HFF-Myc (cell line): ENCODE measurements around the gene PDE4C.

Source experiments
- DNase-seq: peaks from one replicate; pipeline ENCODE4 v3.0.0-alpha.2; 2011; ENCODE audit warnings: low read depth; ENCODE audit errors: extremely low read depth
- H3K4me3 ChIP-seq: replicated peaks from 2 replicates; pipeline ENCODE4 v1.5.1; 2011; ENCODE audit warnings: low read depth, mild to moderate bottlenecking, control low read depth, low read length
- TF ChIP-seq, protein P1 (sequence below): IDR thresholded peaks from 2 replicates; pipeline ENCODE4 v1.5.1; 2012; ENCODE audit warnings: mild to moderate bottlenecking, low read depth, low read length, control low read depth; ENCODE audit errors: missing control alignments

Gene PDE4C

DNA sequence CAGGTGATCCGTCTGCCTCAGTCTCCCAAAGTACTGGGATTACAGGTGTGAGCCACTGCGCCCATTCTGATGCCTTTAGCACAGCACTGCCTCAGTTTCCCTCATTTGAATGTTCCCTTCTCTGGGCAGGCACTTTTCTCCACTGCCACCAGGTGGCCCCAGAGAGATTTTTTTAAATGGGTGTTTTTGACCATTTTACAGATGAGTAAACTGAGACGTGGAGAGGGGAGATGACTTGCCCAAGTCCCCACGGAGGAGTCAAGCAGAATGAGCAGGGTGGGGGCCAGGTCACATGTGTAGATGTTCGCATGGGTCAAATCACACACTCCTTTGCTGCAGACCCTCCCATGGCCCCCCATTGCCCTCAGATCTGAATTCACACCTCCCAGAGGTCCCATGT lies 3.2 kb upstream of the PDE4C start:
- DNase-seq = no peak
- no peak overlapping the region for H3K4me3 ChIP-seq
- TF ChIP-seq, protein P1, sequence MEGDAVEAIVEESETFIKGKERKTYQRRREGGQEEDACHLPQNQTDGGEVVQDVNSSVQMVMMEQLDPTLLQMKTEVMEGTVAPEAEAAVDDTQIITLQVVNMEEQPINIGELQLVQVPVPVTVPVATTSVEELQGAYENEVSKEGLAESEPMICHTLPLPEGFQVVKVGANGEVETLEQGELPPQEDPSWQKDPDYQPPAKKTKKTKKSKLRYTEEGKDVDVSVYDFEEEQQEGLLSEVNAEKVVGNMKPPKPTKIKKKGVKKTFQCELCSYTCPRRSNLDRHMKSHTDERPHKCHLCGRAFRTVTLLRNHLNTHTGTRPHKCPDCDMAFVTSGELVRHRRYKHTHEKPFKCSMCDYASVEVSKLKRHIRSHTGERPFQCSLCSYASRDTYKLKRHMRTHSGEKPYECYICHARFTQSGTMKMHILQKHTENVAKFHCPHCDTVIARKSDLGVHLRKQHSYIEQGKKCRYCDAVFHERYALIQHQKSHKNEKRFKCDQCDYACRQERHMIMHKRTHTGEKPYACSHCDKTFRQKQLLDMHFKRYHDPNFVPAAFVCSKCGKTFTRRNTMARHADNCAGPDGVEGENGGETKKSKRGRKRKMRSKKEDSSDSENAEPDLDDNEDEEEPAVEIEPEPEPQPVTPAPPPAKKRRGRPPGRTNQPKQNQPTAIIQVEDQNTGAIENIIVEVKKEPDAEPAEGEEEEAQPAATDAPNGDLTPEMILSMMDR = peak; percentile 58

DNA sequence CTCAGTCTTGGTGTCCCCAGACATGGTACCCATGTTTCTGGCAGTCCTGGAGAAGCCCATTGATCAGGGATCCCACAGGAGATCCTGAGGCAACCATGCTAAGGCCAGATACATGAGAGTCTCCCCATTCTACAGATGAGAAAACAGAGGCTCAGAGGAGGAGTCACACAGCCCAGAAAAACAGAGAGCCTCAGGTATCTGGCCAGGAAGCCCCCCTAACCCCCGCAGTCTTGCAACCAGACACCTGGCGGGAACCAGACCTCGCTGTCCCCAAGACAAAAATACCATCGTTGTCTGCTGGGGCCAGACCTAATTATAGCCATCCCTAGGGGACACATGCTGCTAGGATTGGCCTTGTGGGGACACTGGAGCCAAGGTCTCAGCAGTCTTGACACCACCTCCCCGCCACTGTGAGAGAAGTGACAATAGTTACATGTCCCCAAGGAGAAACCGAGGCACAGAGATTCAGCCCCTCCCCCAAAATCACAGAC lies 1.6 kb upstream of the PDE4C start:
- TF ChIP-seq, protein P1 = no peak
- no peak for DNase-seq
- H3K4me3 ChIP-seq = no peak overlapping the region

DNA sequence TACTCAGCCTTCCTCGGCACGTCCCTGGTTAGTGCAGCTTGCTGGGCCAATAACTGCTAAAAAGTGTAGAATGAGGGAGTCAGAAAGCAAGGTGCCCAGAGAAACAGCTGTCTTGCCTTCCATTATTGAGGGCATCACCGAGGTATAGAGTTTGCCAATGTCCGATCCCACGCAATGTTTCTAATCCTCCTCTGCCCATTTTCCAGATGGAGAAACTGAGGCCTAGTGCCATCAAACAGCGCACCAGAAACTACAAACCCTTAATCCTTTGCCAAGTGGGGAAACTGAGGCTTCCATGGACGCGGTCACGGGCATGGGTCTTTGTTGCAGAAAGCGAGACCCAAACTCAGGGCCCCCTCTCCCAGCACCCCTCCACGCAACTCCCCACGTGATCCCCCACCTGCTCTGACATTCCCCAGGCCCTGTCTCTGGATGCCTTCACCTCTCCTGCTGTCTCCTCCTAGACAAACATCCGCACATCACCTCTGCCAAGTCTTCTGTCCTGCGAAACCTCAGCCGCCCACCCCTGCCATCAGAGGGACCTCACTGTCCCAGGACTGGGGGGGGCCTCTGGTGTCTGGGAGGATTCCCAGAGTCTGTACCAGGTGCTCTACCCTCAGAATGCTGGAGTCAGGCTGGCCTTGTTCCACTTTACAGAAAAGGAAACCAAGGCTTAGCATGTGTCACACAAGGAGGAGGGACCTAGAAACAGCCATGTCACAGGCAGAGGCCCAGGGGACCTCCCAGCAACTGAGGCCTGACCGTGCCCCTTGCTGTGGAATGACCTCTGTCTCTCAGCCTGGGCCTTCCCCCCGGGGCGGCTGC lies 930 bp upstream of the PDE4C start:
- TF ChIP-seq, protein P1 = no peak
- DNase-seq = no peak
- no peak overlapping the region for H3K4me3 ChIP-seq

DNA sequence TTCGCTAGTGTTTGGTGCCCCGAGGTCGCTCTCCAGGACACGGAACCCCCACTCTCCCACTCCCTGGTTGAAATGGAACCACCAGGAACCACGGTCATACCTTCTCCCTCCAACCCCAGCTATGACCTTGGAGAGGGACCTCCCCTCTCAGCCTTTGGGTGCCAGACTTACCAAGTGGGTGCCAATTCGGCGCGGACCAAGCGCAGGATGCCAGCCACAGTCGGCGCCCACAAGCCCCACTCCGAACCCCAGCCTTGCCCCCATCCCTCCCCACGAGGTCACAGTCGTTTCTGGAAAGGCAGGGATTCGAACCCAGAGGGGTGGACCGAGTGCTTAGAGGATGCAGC lies 910 bp downstream of the PDE4C start:
- H3K4me3 ChIP-seq = no peak overlapping the region
- no peak for DNase-seq
- TF ChIP-seq, protein P1 = no peak

DNA sequence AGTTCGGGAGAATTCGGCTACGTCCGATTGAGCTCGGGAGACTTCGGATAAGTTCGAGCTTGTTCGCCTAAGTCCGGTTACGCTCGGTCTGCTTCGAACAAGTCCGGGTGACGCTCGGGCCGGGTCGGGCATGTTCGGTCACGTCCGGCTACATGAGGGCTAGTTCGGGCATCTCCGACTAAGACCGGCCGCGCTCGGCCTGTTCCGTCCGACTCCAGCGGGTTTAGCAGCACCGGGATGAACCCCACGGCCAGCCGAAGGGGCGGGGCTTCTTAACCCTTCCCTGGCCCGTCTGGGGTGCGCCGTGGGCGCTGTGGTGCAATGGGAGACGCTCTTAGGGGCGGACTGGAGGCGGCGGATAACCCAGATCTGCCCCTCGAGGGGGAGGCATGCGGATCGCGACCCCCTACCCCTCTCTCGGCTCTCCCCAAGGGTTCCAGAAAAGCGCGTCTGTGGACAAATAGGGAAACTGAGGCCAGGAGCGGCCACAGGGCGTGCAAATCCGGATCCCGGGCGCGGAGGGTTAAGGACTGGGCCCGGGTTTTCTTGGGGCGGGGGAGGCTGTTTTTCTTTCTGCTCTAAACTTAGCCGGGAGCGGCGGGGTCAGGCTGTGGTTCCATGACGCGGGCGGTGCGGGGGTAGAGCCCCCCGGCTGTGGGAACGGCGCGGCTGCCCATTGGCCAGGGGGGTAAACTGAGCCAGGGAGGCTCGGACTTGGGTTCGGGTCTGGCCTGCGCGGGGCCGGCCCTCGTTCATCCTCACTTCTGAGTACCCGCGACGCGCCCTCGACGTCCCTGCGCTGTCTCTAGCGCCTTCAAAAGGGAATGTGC lies 1.5 kb downstream of the PDE4C start:
- H3K4me3 ChIP-seq = peak overlapping the region; percentile 27
- TF ChIP-seq, protein P1 = no peak

DNA sequence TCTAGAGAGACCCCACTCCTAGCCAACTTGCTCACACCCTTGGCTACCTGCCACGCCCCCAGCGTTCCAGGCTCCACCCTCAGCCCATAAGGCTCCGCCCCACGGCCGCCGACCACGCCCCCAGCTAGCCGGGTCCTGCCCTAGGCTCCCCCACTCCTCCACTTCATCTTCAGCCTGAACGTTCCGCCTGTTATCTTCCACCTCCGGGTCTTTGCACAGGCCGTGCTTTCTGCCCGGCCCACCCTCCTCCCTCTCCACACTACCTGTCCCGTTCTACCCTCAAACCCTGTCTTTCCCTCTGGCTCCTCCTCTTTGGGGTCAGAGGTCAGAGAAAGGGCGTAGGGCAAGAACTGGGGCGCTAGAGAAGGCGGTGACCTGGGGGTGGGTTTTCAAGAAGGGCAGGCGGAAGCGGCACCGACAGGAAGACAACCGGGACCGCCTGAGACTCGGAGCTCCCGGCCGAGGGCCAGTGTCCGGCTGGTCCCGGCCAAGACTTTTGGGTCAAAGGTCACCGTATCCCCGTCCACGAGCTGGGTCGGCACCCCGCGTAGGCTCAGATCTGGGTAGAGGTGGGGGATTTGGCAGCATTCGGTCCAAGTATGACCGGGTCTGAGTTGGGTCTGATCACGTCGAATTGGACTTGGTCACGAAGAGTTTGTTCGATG lies 2.2 kb downstream of the PDE4C start:
- H3K4me3 ChIP-seq = peak overlapping the region; percentile 26; the same call in 1 of the 2 replicates
- DNase-seq = no peak
- TF ChIP-seq, protein P1 = no peak

More for the DNA sequence above, 1.5 kb downstream of the PDE4C start:
- peak; percentile 97 for DNase-seq
